IPS-NIHi7 (cell line): ENCODE data around the gene KLK8.

ENCODE experiments used
- DNase-seq: peaks from one replicate; pipeline ENCODE4 v3.0.0; 2012; ENCODE audit warnings: mixed read lengths; ENCODE audit errors: extremely low spot score

Gene KLK8

GRCh38 chr19:51001515-51001914 is at the start of gene KLK8:
KLK8 (minus strand) TSS chr19:51001604; CDS start chr19:51001167, 437 bp downstream.
- peak; percentile 52 for DNase-seq

GRCh38 chr19:51047031-51047335 is 45.6 kb upstream of the KLK8 start:
- DNase-seq = no peak

- DNase-seq = no peak
These were observed 42.9 kb upstream of the KLK8 start for GRCh38 chr19:51044327-51044726.

GRCh38 chr19:51043497-51043896 is 42.1 kb upstream of the KLK8 start:
- DNase-seq = no peak

GRCh38 chr19:51040151-51040550 is 38.7 kb upstream of the KLK8 start:
- DNase-seq = no peak

- DNase-seq = no peak
These were observed 35.1 kb upstream of the KLK8 start for GRCh38 chr19:51036519-51036918.

GRCh38 chr19:51034704-51035103 is 33.3 kb upstream of the KLK8 start, which contains the start of gene KLK12:
KLK12 (minus strand) TSS chr19:51035002; CDS start chr19:51034621, 381 bp downstream.
- no peak for DNase-seq

GRCh38 chr19:51031880-51032225 is 30.4 kb upstream of the KLK8 start:
- DNase-seq = no peak

- DNase-seq = no peak
These were observed 29.9 kb upstream of the KLK8 start for GRCh38 chr19:51031220-51031879.

GRCh38 chr19:51030631-51031030 is 29.2 kb upstream of the KLK8 start:
- peak; percentile 26 for DNase-seq

- DNase-seq = peak; percentile 24
These were observed 28.3 kb upstream of the KLK8 start for GRCh38 chr19:51029718-51030117.

GRCh38 chr19:51027873-51028272 is 26.5 kb upstream of the KLK8 start:
- no peak for DNase-seq

GRCh38 chr19:51027126-51027806 is 25.9 kb upstream of the KLK8 start:
- no peak for DNase-seq

- DNase-seq = no peak
These were observed 25.1 kb upstream of the KLK8 start, which contains the start of gene KLK11 for GRCh38 chr19:51026554-51026831. KLK11 (minus strand) TSS chr19:51026616; CDS start chr19:51025631, 985 bp downstream.

GRCh38 chr19:51025809-51026553 is 24.6 kb upstream of the KLK8 start:
- no peak for DNase-seq

GRCh38 chr19:51025401-51025800 is 24.0 kb upstream of the KLK8 start:
- no peak for DNase-seq

GRCh38 chr19:51024924-51025323 is 23.5 kb upstream of the KLK8 start:
- DNase-seq = no peak

- no peak for DNase-seq
These were observed 22.5 kb upstream of the KLK8 start for GRCh38 chr19:51023946-51024345.

- no peak for DNase-seq
These were observed 21.1 kb upstream of the KLK8 start for GRCh38 chr19:51022526-51022925.

- DNase-seq = no peak
These were observed 19.7 kb upstream of the KLK8 start for GRCh38 chr19:51020988-51021651.

- DNase-seq = no peak
These were observed 18.1 kb upstream of the KLK8 start, which contains the start of gene KLK10 for GRCh38 chr19:51019544-51019925. KLK10 (minus strand) TSS chr19:51019709; CDS start chr19:51019130, 579 bp downstream.

- DNase-seq = no peak
These were observed 17.5 kb upstream of the KLK8 start for GRCh38 chr19:51018745-51019543.
